Mesendoderm (in vitro differentiated cells): ENCODE results near the gene BZW1. TPM values are rescaled to one million over a fixed set of nuclear protein-coding genes. Genes with fewer than 3 reads are reported as not detected.

Experiments
- DNase-seq: peaks from one replicate; pipeline ENCODE4 v3.0.0; 2013
- H2AK5ac ChIP-seq: 2 replicates; pipeline ENCODE4 v1.6.1; 2013; ENCODE audit warnings: low read length, inconsistent platforms
- H2BK120ac ChIP-seq: 2 replicates; pipeline ENCODE4 v1.6.1; 2013; ENCODE audit warnings: low read depth, mild to moderate bottlenecking, low read length, moderate library complexity, mixed read lengths
- H2BK15ac ChIP-seq: replicated peaks from 2 replicates; pipeline ENCODE4 v1.6.1; 2013; ENCODE audit warnings: low read depth, mild to moderate bottlenecking, moderate library complexity
- H2BK5ac ChIP-seq: 2 replicates; pipeline ENCODE4 v1.6.1; 2013; ENCODE audit warnings: low read length, inconsistent platforms
- H3K18ac ChIP-seq: 2 replicates; pipeline ENCODE4 v1.6.1; 2013; ENCODE audit warnings: mild to moderate bottlenecking, low read length, mixed read lengths
- H3K23ac ChIP-seq: one replicate; pipeline ENCODE4 v1.6.1; 2013; ENCODE audit warnings: low read length
- H3K27ac ChIP-seq: 2 replicates; pipeline ENCODE4 v1.5.1; 2013; ENCODE audit warnings: low read depth, mild to moderate bottlenecking, inconsistent platforms, low read length, moderate library complexity
- H3K27me3 ChIP-seq: 2 replicates; pipeline ENCODE4 v1.6.1; 2013; ENCODE audit warnings: low read length, control low read depth, mild to moderate bottlenecking, inconsistent platforms; ENCODE audit not compliant: insufficient read depth, poor library complexity
- H3K36me3 ChIP-seq: 2 replicates; pipeline ENCODE4 v1.6.1; 2013; ENCODE audit warnings: low read length, inconsistent platforms; ENCODE audit not compliant: control insufficient read depth, insufficient read depth
- H3K4ac ChIP-seq: one replicate; pipeline ENCODE4 v1.6.1; 2013; ENCODE audit warnings: low read depth, mild to moderate bottlenecking, low read length, moderate library complexity
- H3K4me1 ChIP-seq: 2 replicates; pipeline ENCODE4 v1.6.1; 2013; ENCODE audit warnings: low read depth, low read length, inconsistent platforms; ENCODE audit not compliant: control insufficient read depth
- H3K4me2 ChIP-seq: 2 replicates; pipeline ENCODE4 v1.6.1; 2013; ENCODE audit warnings: low read length
- H3K4me3 ChIP-seq: 2 replicates; pipeline ENCODE4 v1.5.1; 2013; ENCODE audit warnings: mild to moderate bottlenecking, low read length
- H3K56ac ChIP-seq: one replicate; pipeline ENCODE4 v1.6.1; 2013; ENCODE audit warnings: low read length
- H3K79me1 ChIP-seq: 2 replicates; pipeline ENCODE4 v1.6.1; 2013; ENCODE audit warnings: low read length, inconsistent platforms
- H3K79me2 ChIP-seq: 2 replicates; pipeline ENCODE4 v1.6.1; 2013; ENCODE audit warnings: mild to moderate bottlenecking, low read length; ENCODE audit not compliant: control insufficient read depth, insufficient read depth
- H3K9ac ChIP-seq: 2 replicates; pipeline ENCODE4 v1.6.1; 2013; ENCODE audit warnings: low read length, inconsistent platforms
- H4K5ac ChIP-seq: one replicate; pipeline ENCODE4 v1.6.1; 2013; ENCODE audit warnings: low read length
- H4K8ac ChIP-seq: one replicate; pipeline ENCODE4 v1.6.1; 2013; ENCODE audit warnings: low read depth, mild to moderate bottlenecking, control low read depth, low read length, moderate library complexity
- WGBS: extraction: QIAGEN DNeasy Blood & Tissue Kit; methylation state at CpG from one replicate; pipeline ENCODE4 v1.1.7; 2013; ENCODE audit warnings: low lambda C conversion rate, missing lambda C conversion rate; ENCODE audit not compliant: insufficient coverage; ENCODE audit errors: extremely low coverage; 5-methylcytosine and 5-hydroxymethylcytosine counted together
- small RNA-seq: library from polyadenylated mRNA; stranded (forward); fragments of <200 nt; extraction: miRNeasy Mini kit (QIAGEN cat#:217004); gene quantifications from one replicate; pipeline ENCODE3, GENCODE V24; 2013; ENCODE audit not compliant: insufficient read depth

BZW1 gene

GRCh38 chr2:200873560-200873959, 61.9 kb downstream of the BZW1 start:
- Histone ChIP-seq H4K8ac (no peak overlapping the region), H3K56ac (no peak overlapping the region), H3K9ac (no peak overlapping the region), H2BK120ac (no peak overlapping the region), H3K18ac (no peak overlapping the region), H3K4me1 (no peaks in the 10 kb centered on the region), H2BK15ac (no peak overlapping the region), H3K79me1 (no peaks in the 10 kb centered on the region), H3K4me3 (no peak overlapping the region), H3K4ac (no peak overlapping the region), H3K27me3 (no peaks in the 10 kb centered on the region), H2BK5ac (no peak overlapping the region), H3K27ac (no peak overlapping the region), H2AK5ac (no peak overlapping the region), H3K79me2 (no peaks in the 10 kb centered on the region), H3K36me3 (no peaks in the 10 kb centered on the region), H3K4me2 (no peak overlapping the region), H3K23ac (no peak overlapping the region), H4K5ac (no peak overlapping the region)
- WGBS, result no CpG with 5 or more reads among the region's 6 CpGs
- no peak for DNase-seq

Small RNAs within 50 kb of the gene (small RNA-seq; reads per million reads assigned to genes)
- gene RF00019, result not detected
- not detected for gene RNA5SP115
- gene RNU1-133P, result not detected
- 1.1 reads per million for gene RNU6-31P
